Uterus (tissue), 2 donors: ENCODE results near the gene HOXB4.

Experiments used
- CTCF ChIP-seq, 4 experiments: fragments of 200-600 bp in 2 of 4; fragments of 450-650 bp in 2 of 4; sonication (generic) in 2 of 4; IDR thresholded peaks; one replicate each; pipeline ENCODE4 v1.5.1; 2016 to 2019; ENCODE audit warnings: antibody characterized with exemption in 4 of 4, mild to moderate bottlenecking in 2 of 4, moderate library complexity in 1 of 4
- POLR2A ChIP-seq, 2 donors: fragments of 450-650 bp; IDR thresholded peaks; one replicate each; pipeline ENCODE4 v1.6.1; 2016; ENCODE audit warnings: antibody characterized with exemption in 2 of 2, mild to moderate bottlenecking in 1 of 2, moderate library complexity in 1 of 2

GRCh38 chr17:48556576-48557401 is 21.4 kb downstream of the HOXB4 start:
- no peak for TF ChIP-seq CTCF (IDR thresholded peaks at IDR 0.05)
- no peak for TF ChIP-seq POLR2A (IDR thresholded peaks at IDR 0.05)
